Activated CD4-positive, alpha-beta T cell treated with anti-CD3 and anti-CD28 coated beads for 36 hours (primary cell): ENCODE results near the gene MMP12. TPM values are rescaled to one million over a fixed set of nuclear protein-coding genes. Genes with fewer than 3 reads are reported as not detected.
"Not testable (repeated sequence)": the region's sequence is repeated elsewhere in the genome, so short reads cannot be mapped to it uniquely, and the experiment has no call there.

ENCODE experiments used
- ATAC-seq: fragments of 200-7000 bp; cut with Tn5 transposase; one replicate; pipeline ENCODE4 v1.10.0; 2021; ENCODE audit warnings: mild to moderate bottlenecking, moderate library complexity
- CTCF ChIA-PET: fragments of 350-600 bp; sonication (Branson Sonifier 250); formaldehyde crosslinking; loops from one replicate; lab custom pipeline; 2021; ENCODE audit warnings: antibody characterized with exemption; lab: Charles Lee
- POLR2A ChIA-PET: fragments of 350-600 bp; sonication (Branson Sonifier 250); formaldehyde crosslinking; loops from one replicate; lab custom pipeline; 2021; ENCODE audit warnings: antibody characterized with exemption, inconsistent platforms; lab: Charles Lee
- DNase-seq: peaks from one replicate; pipeline ENCODE4 v3.0.0-alpha.2; 2020
- H3K27ac Mint-ChIP-seq: one replicate; pipeline ENCODE4 v1.8.0; 2021; ENCODE audit warnings: mixed read lengths
- H3K27me3 Mint-ChIP-seq: one replicate; pipeline ENCODE4 v1.8.0; 2021; ENCODE audit warnings: mixed read lengths
- H3K36me3 Mint-ChIP-seq: one replicate; pipeline ENCODE4 v1.8.0; 2021; ENCODE audit warnings: low read depth, mixed read lengths
- H3K4me1 Mint-ChIP-seq: one replicate; pipeline ENCODE4 v1.8.0; 2021; ENCODE audit warnings: mixed read lengths
- H3K4me3 Mint-ChIP-seq: one replicate; pipeline ENCODE4 v1.8.0; 2021; ENCODE audit warnings: mild to moderate bottlenecking, moderate library complexity, mixed read lengths
- H3K9me3 Mint-ChIP-seq: one replicate; pipeline ENCODE4 v1.8.0; 2021; ENCODE audit warnings: low read depth, mixed read lengths
- intact Hi-C, 2 experiments: fragments of 100-400 bp; cut with DNase I in 1 of 2; cut with micrococcal nuclease in 1 of 2; formaldehyde crosslinking; loops; one replicate each; pipeline versions ENCODE4 v1.14.2 to v1.15.1; 2022 to 2024; cut with DNase I, micrococcal nuclease
- total RNA-seq, 2 experiments: library from RNA; stranded (reverse); gene quantifications; one replicate each; pipeline ENCODE4 v1.2.3, GENCODE V29; 2021

The MMP12 gene
- total RNA-seq: not detected

- no peaks in the 10 kb centered on the region for H3K9me3 Mint-ChIP-seq
- H3K4me1 Mint-ChIP-seq: peaks cover 2% of the 10 kb centered on the region
- intact Hi-C loops: no loop called here
- H3K27ac Mint-ChIP-seq: no peak within 1 kb of the TSS
- H3K4me3 Mint-ChIP-seq: no peak within 1 kb of the TSS
- no peak for ATAC-seq
- DNase-seq: no peak
- ChIA-PET POLR2A (no interaction called here), CTCF (no interaction called here)
- H3K36me3 Mint-ChIP-seq: no peaks in the 10 kb centered on the region
- H3K27me3 Mint-ChIP-seq: peaks cover 2% of the 10 kb centered on the region
Measured at GRCh38 chr11:102874852-102875251, at the start of gene MMP12. MMP12 (minus strand) TSS chr11:102874982; CDS start chr11:102874937, 45 bp downstream.

GRCh38 chr11:102921587-102922220 is 46.9 kb upstream of the MMP12 start:
- DNase-seq (no peak), ATAC-seq (no peak)
- Mint-ChIP-seq H3K4me1 (peaks cover 4% of the 10 kb centered on the region), H3K4me3 (no peak overlapping the region), H3K27ac (no peak overlapping the region), H3K27me3 (peaks cover 17% of the 10 kb centered on the region), H3K9me3 (no peaks in the 10 kb centered on the region), H3K36me3 (no peaks in the 10 kb centered on the region)
- CTCF ChIA-PET: interaction anchor here (2.5 kb wide), 1 partner anchor 19 kb away, joined by 10 read pairs; no protein-coding TSS in a partner anchor
- intact Hi-C loops: no loop called here
- POLR2A ChIA-PET: no interaction called here

- no peaks in the 10 kb centered on the region for H3K36me3 Mint-ChIP-seq
- H3K4me3 Mint-ChIP-seq: no peak overlapping the region
- intact Hi-C loops: no loop called here
- POLR2A ChIA-PET: no interaction called here
- CTCF ChIA-PET: interaction anchor here (0.8 to 2.5 kb wide), 2 partner anchors 15 to 21 kb away, joined by 3 to 10 read pairs; no protein-coding TSS in a partner anchor
- ATAC-seq: no peak
- no peak for DNase-seq
- H3K27me3 Mint-ChIP-seq: peaks cover 17% of the 10 kb centered on the region
- no peak overlapping the region for H3K27ac Mint-ChIP-seq
- peaks cover 4% of the 10 kb centered on the region for H3K4me1 Mint-ChIP-seq
- H3K9me3 Mint-ChIP-seq: no peaks in the 10 kb centered on the region
Measured at GRCh38 chr11:102920118-102920684, 45.4 kb upstream of the MMP12 start.

GRCh38 chr11:102915044-102915375 is 40.2 kb upstream of the MMP12 start:
- H3K9me3 Mint-ChIP-seq: no peaks in the 10 kb centered on the region
- no peak for DNase-seq
- intact Hi-C loops: no loop called here
- ChIA-PET POLR2A (no interaction called here), CTCF (interaction anchor here (0.5 to 1.4 kb wide), 10 partner anchors 10 to 422 kb away, joined by 3 to 9 read pairs (median 4); no protein-coding TSS in a partner anchor)
- ATAC-seq: no peak
- no peaks in the 10 kb centered on the region for H3K36me3 Mint-ChIP-seq
- H3K27ac Mint-ChIP-seq: no peak overlapping the region
- no peak overlapping the region for H3K4me3 Mint-ChIP-seq
- peaks cover 9% of the 10 kb centered on the region for H3K27me3 Mint-ChIP-seq
- H3K4me1 Mint-ChIP-seq: peaks cover under 1% of the 10 kb centered on the region

GRCh38 chr11:102914238-102915043 is 39.7 kb upstream of the MMP12 start:
- ATAC-seq: no peak
- Mint-ChIP-seq H3K4me1 (no peaks in the 10 kb centered on the region), H3K36me3 (no peaks in the 10 kb centered on the region), H3K27ac (no peak overlapping the region), H3K27me3 (peaks cover 9% of the 10 kb centered on the region), H3K9me3 (no peaks in the 10 kb centered on the region), H3K4me3 (no peak overlapping the region)
- CTCF ChIA-PET: interaction anchor here (0.7 to 1.4 kb wide), 8 partner anchors 11 to 422 kb away, joined by 3 to 9 read pairs (median 4); no protein-coding TSS in a partner anchor
- intact Hi-C loops: loop anchor here in 1 of 2 experiments (1.0 kb wide), 1 partner anchor 141 kb away; no protein-coding TSS in a partner anchor
- POLR2A ChIA-PET: no interaction called here
- DNase-seq: peak; percentile 14

GRCh38 chr11:102912482-102912830 is 37.7 kb upstream of the MMP12 start:
- Mint-ChIP-seq H3K27me3 (peaks cover 6% of the 10 kb centered on the region), H3K9me3 (no peaks in the 10 kb centered on the region), H3K27ac (no peak overlapping the region), H3K4me1 (no peaks in the 10 kb centered on the region), H3K36me3 (no peaks in the 10 kb centered on the region), H3K4me3 (no peak overlapping the region)
- no peak for DNase-seq
- CTCF ChIA-PET: interaction anchor here (0.6 to 0.9 kb wide), 2 partner anchors 28 to 141 kb away, joined by 3 read pairs; no protein-coding TSS in a partner anchor
- no peak for ATAC-seq
- intact Hi-C loops: no loop called here
- POLR2A ChIA-PET: no interaction called here

GRCh38 chr11:102911758-102912481 is 37.1 kb upstream of the MMP12 start:
- Mint-ChIP-seq H3K36me3 (no peaks in the 10 kb centered on the region), H3K9me3 (no peaks in the 10 kb centered on the region), H3K4me1 (no peaks in the 10 kb centered on the region), H3K27me3 (peaks cover 6% of the 10 kb centered on the region), H3K4me3 (no peak overlapping the region), H3K27ac (no peak overlapping the region)
- POLR2A ChIA-PET: no interaction called here
- ATAC-seq (no peak), DNase-seq (no peak)
- intact Hi-C loops: no loop called here
- CTCF ChIA-PET: interaction anchor here (0.9 kb wide), 1 partner anchor 28 kb away, joined by 3 read pairs; no protein-coding TSS in a partner anchor

- DNase-seq, H3K9me3 Mint-ChIP-seq, H3K4me3 Mint-ChIP-seq, intact Hi-C loops, H3K36me3 Mint-ChIP-seq, H3K4me1 Mint-ChIP-seq, ATAC-seq, H3K27me3 Mint-ChIP-seq, CTCF ChIA-PET, POLR2A ChIA-PET, H3K27ac Mint-ChIP-seq: not testable (repeated sequence)
Measured at GRCh38 chr11:102905848-102906247, 31.1 kb upstream of the MMP12 start.

- H3K27ac Mint-ChIP-seq, H3K4me1 Mint-ChIP-seq, H3K36me3 Mint-ChIP-seq, ATAC-seq, H3K4me3 Mint-ChIP-seq, H3K9me3 Mint-ChIP-seq, H3K27me3 Mint-ChIP-seq, CTCF ChIA-PET, intact Hi-C loops, POLR2A ChIA-PET, DNase-seq: not testable (repeated sequence)
Measured at GRCh38 chr11:102903895-102904294, 29.1 kb upstream of the MMP12 start.

- Mint-ChIP-seq H3K9me3 (no peaks in the 10 kb centered on the region), H3K27ac (no peak overlapping the region), H3K4me1 (no peaks in the 10 kb centered on the region), H3K4me3 (no peak overlapping the region), H3K36me3 (no peaks in the 10 kb centered on the region), H3K27me3 (peaks cover 8% of the 10 kb centered on the region)
- ATAC-seq (no peak), DNase-seq (no peak)
- ChIA-PET CTCF (no interaction called here), POLR2A (no interaction called here)
- intact Hi-C loops: no loop called here
Measured at GRCh38 chr11:102900346-102900745, 25.6 kb upstream of the MMP12 start.

- no peaks in the 10 kb centered on the region for H3K4me1 Mint-ChIP-seq
- POLR2A ChIA-PET: no interaction called here
- ATAC-seq (no peak), DNase-seq (no peak)
- H3K36me3 Mint-ChIP-seq: no peaks in the 10 kb centered on the region
- no peak overlapping the region for H3K4me3 Mint-ChIP-seq
- H3K27me3 Mint-ChIP-seq: peaks cover 6% of the 10 kb centered on the region
- intact Hi-C loops: no loop called here
- H3K9me3 Mint-ChIP-seq: peaks cover 5% of the 10 kb centered on the region
- no peak overlapping the region for H3K27ac Mint-ChIP-seq
- CTCF ChIA-PET: interaction anchor here (0.7 kb wide), 1 partner anchor 9 kb away, joined by 4 read pairs; no protein-coding TSS in a partner anchor
Measured at GRCh38 chr11:102891736-102892135, 17.0 kb upstream of the MMP12 start.
